HEK293T (cell line): Measurements from ENCODE around the gene SLC30A4.
"Not testable (repeated sequence)": the region's sequence is repeated elsewhere in the genome, so short reads cannot be mapped to it uniquely, and the experiment has no call there.

Experiments
- CTCF ChIA-PET: fragments of 350-600 bp; formaldehyde crosslinking; extraction: SDS; loops from one replicate; lab custom pipeline; 2021; ENCODE audit warnings: antibody characterized with exemption, inconsistent platforms; lab: Yijun Ruan, JAX
- POLR2A ChIA-PET: fragments of 350-600 bp; formaldehyde crosslinking; extraction: SDS; loops from one replicate; lab custom pipeline; 2020; ENCODE audit warnings: antibody characterized with exemption, inconsistent platforms; lab: Yijun Ruan, JAX
- DNase-seq: peaks from one replicate; pipeline ENCODE4 v3.0.0; 2012; ENCODE audit warnings: mixed read lengths; ENCODE audit errors: extremely low spot score
- ARNT ChIP-seq: fragments of 450-650 bp; IDR thresholded peaks from 2 replicates; pipeline ENCODE4 v1.6.1; 2017; ENCODE audit warnings: mild to moderate bottlenecking
- BHLHE40 ChIP-seq: fragments of 450-650 bp; IDR thresholded peaks from 2 replicates; pipeline ENCODE4 v1.6.1; 2016; ENCODE audit warnings: mild to moderate bottlenecking, moderate library complexity, borderline replicate concordance
- CTBP1 ChIP-seq: fragments of 450-650 bp; IDR thresholded peaks from 2 replicates; pipeline ENCODE4 v1.6.1; 2016; ENCODE audit warnings: borderline replicate concordance
- ELF4 ChIP-seq: fragments of 450-650 bp; IDR thresholded peaks from 2 replicates; pipeline ENCODE4 v1.6.1; 2017; ENCODE audit warnings: antibody characterized with exemption
- FOXA1 ChIP-seq: fragments of 450-650 bp; IDR thresholded peaks from 2 replicates; pipeline ENCODE4 v1.6.1; 2016; ENCODE audit warnings: mild to moderate bottlenecking
- FOXK2 ChIP-seq: fragments of 450-650 bp; IDR thresholded peaks from 2 replicates; pipeline ENCODE4 v1.6.1; 2016; ENCODE audit warnings: mild to moderate bottlenecking
- FOXM1 ChIP-seq: fragments of 450-650 bp; IDR thresholded peaks from 2 replicates; pipeline ENCODE4 v1.6.1; 2017; ENCODE audit warnings: mild to moderate bottlenecking, borderline replicate concordance
- HDGF ChIP-seq: fragments of 450-650 bp; IDR thresholded peaks from 2 replicates; pipeline ENCODE4 v1.6.1; 2017; ENCODE audit warnings: antibody characterized with exemption, borderline replicate concordance
- L3MBTL2 ChIP-seq: fragments of 450-650 bp; conservative IDR thresholded peaks from 2 replicates; pipeline ENCODE4 v1.6.1; 2016; ENCODE audit warnings: mild to moderate bottlenecking
- LEF1 ChIP-seq: fragments of 450-650 bp; IDR thresholded peaks from 2 replicates; pipeline ENCODE4 v1.6.1; 2017; ENCODE audit warnings: mild to moderate bottlenecking, borderline replicate concordance
- NFRKB ChIP-seq: fragments of 450-650 bp; IDR thresholded peaks from 2 replicates; pipeline ENCODE4 v1.6.1; 2016; ENCODE audit warnings: mild to moderate bottlenecking, moderate library complexity
- PKNOX1 ChIP-seq: fragments of 450-650 bp; IDR thresholded peaks from 2 replicates; pipeline ENCODE4 v1.6.1; 2016
- SP1 ChIP-seq: fragments of 450-650 bp; IDR thresholded peaks from 2 replicates; pipeline ENCODE4 v1.6.1; 2017
- SUZ12 ChIP-seq: fragments of 450-650 bp; IDR thresholded peaks from 2 replicates; pipeline ENCODE4 v1.6.1; 2016; ENCODE audit warnings: mild to moderate bottlenecking
- TARDBP ChIP-seq: fragments of 450-650 bp; IDR thresholded peaks from 2 replicates; pipeline ENCODE4 v1.6.1; 2016
- ZNF384 ChIP-seq: fragments of 450-650 bp; IDR thresholded peaks from 2 replicates; pipeline ENCODE4 v1.6.1; 2016

SLC30A4 gene

GRCh38 chr15:45510758-45511280 is 11.7 kb downstream of the SLC30A4 start:
- POLR2A ChIA-PET: no interaction called here
- CTCF ChIA-PET: no interaction called here
- TF ChIP-seq ZNF384 (no peak), ARNT (no peak), FOXK2 (no peak), ELF4 (no peak), CTBP1 (no peak), FOXM1 (no peak), LEF1 (no peak), SP1 (no peak), HDGF (no peak), L3MBTL2 (no peak), BHLHE40 (no peak)
- DNase-seq: no peak

- DNase-seq, POLR2A ChIA-PET: not testable (repeated sequence)
- CTCF ChIA-PET: interaction anchor here (0.7 kb wide), 1 partner anchor 965 kb away, joined by 6 read pairs; no protein-coding TSS in a partner anchor
Measured at GRCh38 chr15:45507143-45507542, 15.4 kb downstream of the SLC30A4 start.

- DNase-seq: no peak
- POLR2A ChIA-PET: no interaction called here
- TF ChIP-seq L3MBTL2 (no peak), CTBP1 (no peak), SUZ12 (no peak), BHLHE40 (no peak), ARNT (no peak), SP1 (no peak), FOXA1 (no peak), PKNOX1 (no peak), FOXK2 (no peak)
- CTCF ChIA-PET: interaction anchor here (1.1 kb wide), 1 partner anchor 299 kb away, joined by 3 read pairs; no protein-coding TSS in a partner anchor
Measured at GRCh38 chr15:45499426-45499825, 23.1 kb downstream of the SLC30A4 start.

- CTCF ChIA-PET: interaction anchor here (1.1 kb wide), 1 partner anchor 298 kb away, joined by 3 read pairs; no protein-coding TSS in a partner anchor
- POLR2A ChIA-PET: no interaction called here
Measured at GRCh38 chr15:45498701-45499100, 23.9 kb downstream of the SLC30A4 start.

GRCh38 chr15:45497261-45497660 is 25.3 kb downstream of the SLC30A4 start:
- TF ChIP-seq PKNOX1 (no peak), NFRKB (no peak), ELF4 (no peak), BHLHE40 (no peak), L3MBTL2 (no peak), TARDBP (no peak), SUZ12 (no peak), FOXM1 (no peak), ARNT (no peak), CTBP1 (no peak), SP1 (no peak), LEF1 (no peak), ZNF384 (no peak), FOXA1 (no peak), FOXK2 (no peak)
- ChIA-PET POLR2A (interaction anchor here (0.7 kb wide), 1 partner anchor 27 kb away, joined by 3 read pairs; no protein-coding TSS in a partner anchor), CTCF (no interaction called here)
- DNase-seq: no peak

More at GRCh38 chr15:45498701-45499100, 23.9 kb downstream of the SLC30A4 start:
- DNase-seq: no peak
- no peak for TF ChIP-seq L3MBTL2
- no peak for TF ChIP-seq SUZ12
- TF ChIP-seq ARNT: no peak
- TF ChIP-seq PKNOX1: no peak
- TF ChIP-seq FOXK2: no peak
- TF ChIP-seq BHLHE40: no peak
- no peak for TF ChIP-seq CTBP1
- TF ChIP-seq ELF4: no peak
- no peak for TF ChIP-seq LEF1
- no peak for TF ChIP-seq TARDBP
- TF ChIP-seq HDGF: no peak
- no peak for TF ChIP-seq NFRKB

- DNase-seq: no peak
- CTCF ChIA-PET: no interaction called here
- POLR2A ChIA-PET: interaction anchor here (0.7 kb wide), 1 partner anchor 27 kb away, joined by 3 read pairs; no protein-coding TSS in a partner anchor
- TF ChIP-seq CTBP1: no peak
- no peak for TF ChIP-seq HDGF
- TF ChIP-seq NFRKB: no peak
- TF ChIP-seq FOXK2: no peak
- no peak for TF ChIP-seq TARDBP
- no peak for TF ChIP-seq LEF1
- TF ChIP-seq FOXM1: no peak
- TF ChIP-seq ELF4: no peak
- no peak for TF ChIP-seq SUZ12
- TF ChIP-seq BHLHE40: no peak
- no peak for TF ChIP-seq FOXA1
- no peak for TF ChIP-seq ARNT
- TF ChIP-seq ZNF384: no peak
- no peak for TF ChIP-seq L3MBTL2
Measured at GRCh38 chr15:45496658-45497057, 25.9 kb downstream of the SLC30A4 start.
